Spleen (tissue), 7 donors: ENCODE results near the gene CMTM4.

ENCODE experiments used
- POLR2A ChIP-seq, 3 donors: fragments of 450-650 bp; IDR thresholded peaks; one replicate each; pipeline ENCODE4 v1.5.1; 2017; ENCODE audit warnings: antibody characterized with exemption in 3 of 3, mild to moderate bottlenecking in 1 of 3
- POLR2AphosphoS5 ChIP-seq, 3 donors: sonication (generic); formaldehyde crosslinking; IDR thresholded peaks; one replicate each; pipeline ENCODE4 v1.5.1; 2017; ENCODE audit warnings: antibody characterized with exemption in 3 of 3
- TF ChIP-seq, protein P1 (sequence below), 11 experiments: fragments of 200-600 bp in 7 of 11; fragments of 450-650 bp in 4 of 11; sonication (generic) in 4 of 11; IDR thresholded peaks in 8 of 11; conservative IDR thresholded peaks in 3 of 11; 1 replicate in 7 of 11; 2 replicates in 4 of 11; pipeline versions ENCODE4 v1.4.0 to v1.8.0; 2016 to 2021; ENCODE audit warnings: antibody characterized with exemption in 11 of 11, inconsistent platforms in 4 of 11, mild to moderate bottlenecking in 1 of 11
- donor health status: DM: no; HTN: no; CAD: no; lungs with moderate emphysema.
- donor health status: DM: no; HTN: no; CAD: no.
- donor health status: DM: no; HTN: no; CAD: no.

DNA sequence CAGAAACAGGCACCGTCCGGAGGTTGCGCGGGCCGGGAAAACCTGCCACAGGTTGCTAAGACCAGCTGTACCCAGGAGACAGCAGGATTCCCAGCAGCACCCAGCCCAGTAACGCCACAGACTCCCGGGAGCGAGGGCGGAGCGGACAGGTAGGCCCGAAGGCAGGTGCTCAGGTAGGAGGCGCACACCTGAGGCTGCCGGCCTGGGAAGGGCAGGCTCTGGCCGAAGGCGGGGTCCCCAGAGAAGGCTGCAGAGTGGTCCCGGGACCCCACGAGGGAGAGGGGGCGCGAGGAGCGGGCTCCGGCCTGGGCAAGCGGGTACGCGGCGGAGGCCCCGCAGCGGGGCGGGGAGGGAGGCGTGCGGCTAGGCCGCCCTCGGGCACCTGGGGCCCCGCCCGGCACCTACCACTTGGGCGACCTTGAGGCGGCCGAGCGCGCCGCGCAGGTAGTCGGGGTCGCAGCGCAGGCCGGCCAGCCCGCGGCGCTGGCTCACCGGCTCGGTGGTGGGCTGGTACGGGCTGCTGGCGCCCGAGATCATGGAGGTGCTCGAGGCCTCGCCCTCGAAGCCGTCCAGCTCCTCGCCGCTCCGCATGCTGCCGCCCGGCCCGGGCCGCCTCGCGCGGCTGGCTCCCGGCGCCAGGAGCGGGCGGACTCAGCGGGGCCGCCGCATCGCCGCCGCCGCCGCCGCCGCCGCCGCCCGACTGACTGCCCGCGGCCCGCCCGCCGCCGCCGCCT is 441 bp downstream of the CMTM4 start:
- TF ChIP-seq, protein P1, sequence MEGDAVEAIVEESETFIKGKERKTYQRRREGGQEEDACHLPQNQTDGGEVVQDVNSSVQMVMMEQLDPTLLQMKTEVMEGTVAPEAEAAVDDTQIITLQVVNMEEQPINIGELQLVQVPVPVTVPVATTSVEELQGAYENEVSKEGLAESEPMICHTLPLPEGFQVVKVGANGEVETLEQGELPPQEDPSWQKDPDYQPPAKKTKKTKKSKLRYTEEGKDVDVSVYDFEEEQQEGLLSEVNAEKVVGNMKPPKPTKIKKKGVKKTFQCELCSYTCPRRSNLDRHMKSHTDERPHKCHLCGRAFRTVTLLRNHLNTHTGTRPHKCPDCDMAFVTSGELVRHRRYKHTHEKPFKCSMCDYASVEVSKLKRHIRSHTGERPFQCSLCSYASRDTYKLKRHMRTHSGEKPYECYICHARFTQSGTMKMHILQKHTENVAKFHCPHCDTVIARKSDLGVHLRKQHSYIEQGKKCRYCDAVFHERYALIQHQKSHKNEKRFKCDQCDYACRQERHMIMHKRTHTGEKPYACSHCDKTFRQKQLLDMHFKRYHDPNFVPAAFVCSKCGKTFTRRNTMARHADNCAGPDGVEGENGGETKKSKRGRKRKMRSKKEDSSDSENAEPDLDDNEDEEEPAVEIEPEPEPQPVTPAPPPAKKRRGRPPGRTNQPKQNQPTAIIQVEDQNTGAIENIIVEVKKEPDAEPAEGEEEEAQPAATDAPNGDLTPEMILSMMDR (IDR thresholded peaks at IDR 0.05 in 8 of 11, conservative IDR thresholded peaks at IDR 0.05 in 3 of 11) = no peak
- TF ChIP-seq POLR2AphosphoS5 (IDR thresholded peaks at IDR 0.05) (no peak), POLR2A (IDR thresholded peaks at IDR 0.05) (no peak)
